Activated CD8-positive, alpha-beta memory T cell treated with anti-CD3 and anti-CD28 coated beads for 36 hours (primary cell): ENCODE measurements around the gene RAB30. TPM values are rescaled to one million over a fixed set of nuclear protein-coding genes. Genes with fewer than 3 reads are reported as not detected.

Source experiments
- CTCF ChIA-PET: fragments of 350-600 bp; sonication (Branson Sonifier 250); formaldehyde crosslinking; loops from one replicate; lab custom pipeline; 2021; ENCODE audit warnings: antibody characterized with exemption; lab: Charles Lee
- POLR2A ChIA-PET: fragments of 350-600 bp; sonication (Branson Sonifier 250); formaldehyde crosslinking; loops from one replicate; lab custom pipeline; 2021; ENCODE audit warnings: antibody characterized with exemption; lab: Charles Lee
- total RNA-seq, 2 experiments: library from RNA; stranded (reverse); gene quantifications; one replicate each; pipeline ENCODE4 v1.2.3, GENCODE V29; 2021

The RAB30 gene
- total RNA-seq, 2 experiments from 2014 or later, result 12.9 to 14.3 TPM

DNA sequence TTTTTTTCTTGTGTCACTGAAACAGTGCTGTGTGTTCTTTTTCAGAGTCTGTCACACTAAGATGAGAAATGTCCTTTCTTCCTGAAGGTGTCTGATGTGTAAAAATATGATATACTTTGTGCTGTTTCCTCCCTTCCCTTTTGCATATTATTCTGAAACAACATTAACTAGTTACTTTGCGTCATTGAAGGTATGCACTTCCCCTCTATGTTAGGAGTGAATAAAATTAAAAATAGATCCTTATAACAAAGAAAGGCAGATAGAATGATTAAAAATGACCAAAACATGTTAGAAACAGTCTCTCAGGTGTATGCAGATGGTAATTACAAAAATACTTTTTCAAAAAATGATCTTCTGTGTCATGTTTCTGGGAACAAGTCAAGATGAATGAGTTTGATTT lies 1.6 kb upstream of the RAB30 start:
- CTCF ChIA-PET, result no interaction called here
- POLR2A ChIA-PET, result interaction anchor here (0.6 to 1.2 kb wide), 2 partner anchors 83 to 172 kb away, joined by 3 to 5 read pairs; partner anchors contain the start of gene DDIAS

- ChIA-PET POLR2A (interaction anchor here (0.8 to 2.2 kb wide), 3 partner anchors 9 to 84 kb away, joined by 4 to 35 read pairs (median 5); partner anchors contain the start of gene PCF11), CTCF (interaction anchor here (1.5 kb wide), 1 partner anchor 66 kb away, joined by 3 read pairs; no protein-coding TSS in a partner anchor)
Observed at GRCh38 chr11:83072350-83073242, 899 bp upstream of the RAB30 start.

- ChIA-PET CTCF (interaction anchor here (0.8 to 1.5 kb wide), 4 partner anchors 8 to 216 kb away, joined by 3 to 5 read pairs (median 4); no protein-coding TSS in a partner anchor), POLR2A (interaction anchor here (0.8 to 2.2 kb wide), 5 partner anchors 14 to 749 kb away, joined by 3 to 35 read pairs (median 3); partner anchors contain the start of genes DDIAS and PCF11)
Observed at GRCh38 chr11:83070731-83071566, 748 bp downstream of the RAB30 start.

- CTCF ChIA-PET, result interaction anchor here (0.7 to 0.8 kb wide), 2 partner anchors 9 to 63 kb away, joined by 3 read pairs; no protein-coding TSS in a partner anchor
- POLR2A ChIA-PET, result no interaction called here
Observed at GRCh38 chr11:83070044-83070701, 1.5 kb downstream of the RAB30 start.

DNA sequence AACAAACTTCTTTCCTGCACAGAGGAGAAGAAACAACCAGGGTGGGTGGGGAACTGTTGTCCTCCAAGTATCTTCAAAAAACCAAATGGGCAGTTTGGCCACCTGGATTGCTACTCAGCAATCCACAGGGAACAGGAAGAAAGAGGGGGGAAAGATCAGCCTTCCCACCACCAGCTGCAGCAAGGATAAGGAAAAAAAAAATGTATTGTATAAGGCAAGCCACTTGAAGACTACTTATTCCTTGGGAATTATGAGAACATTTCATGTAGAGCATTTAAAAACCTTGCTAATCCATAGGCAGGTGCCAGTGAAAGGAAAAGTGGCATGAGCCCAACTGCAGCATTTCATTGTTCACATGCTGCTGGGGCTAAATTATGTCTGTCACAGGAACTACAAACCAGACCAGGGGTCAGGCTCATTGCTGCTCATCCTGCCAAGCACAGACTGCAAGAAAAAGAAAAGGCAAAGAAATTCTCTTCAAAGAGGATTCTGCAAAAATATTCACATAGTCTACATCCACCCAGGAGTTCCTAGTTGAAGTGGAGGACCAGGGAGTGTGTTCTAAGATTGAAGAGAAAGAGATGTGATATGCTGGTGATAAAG lies 2.2 kb downstream of the RAB30 start:
- CTCF ChIA-PET, result interaction anchor here (0.7 to 0.8 kb wide), 2 partner anchors 8 to 62 kb away, joined by 3 read pairs; no protein-coding TSS in a partner anchor
- POLR2A ChIA-PET, result no interaction called here

GRCh38 chr11:83068568-83068967 lies 3.1 kb downstream of the RAB30 start:
- POLR2A ChIA-PET, result no interaction called here
- CTCF ChIA-PET, result no interaction called here

GRCh38 chr11:83064011-83064410 lies 7.7 kb downstream of the RAB30 start:
- ChIA-PET POLR2A (interaction anchor here (0.5 to 1.0 kb wide), 2 partner anchors 74 to 84 kb away, joined by 3 read pairs; no protein-coding TSS in a partner anchor), CTCF (interaction anchor here (0.7 kb wide), 1 partner anchor 10 kb away, joined by 3 read pairs; no protein-coding TSS in a partner anchor)

GRCh38 chr11:83063073-83063754 lies 8.5 kb downstream of the RAB30 start:
- POLR2A ChIA-PET, result interaction anchor here (0.6 to 1.4 kb wide), 5 partner anchors 9 to 94 kb away, joined by 3 to 12 read pairs (median 4); partner anchors contain the start of gene PCF11
- CTCF ChIA-PET, result interaction anchor here (0.6 to 1.8 kb wide), 6 partner anchors 8 to 137 kb away, joined by 3 to 6 read pairs (median 4); partner anchors contain the start of genes PCF11 and RAB30

DNA sequence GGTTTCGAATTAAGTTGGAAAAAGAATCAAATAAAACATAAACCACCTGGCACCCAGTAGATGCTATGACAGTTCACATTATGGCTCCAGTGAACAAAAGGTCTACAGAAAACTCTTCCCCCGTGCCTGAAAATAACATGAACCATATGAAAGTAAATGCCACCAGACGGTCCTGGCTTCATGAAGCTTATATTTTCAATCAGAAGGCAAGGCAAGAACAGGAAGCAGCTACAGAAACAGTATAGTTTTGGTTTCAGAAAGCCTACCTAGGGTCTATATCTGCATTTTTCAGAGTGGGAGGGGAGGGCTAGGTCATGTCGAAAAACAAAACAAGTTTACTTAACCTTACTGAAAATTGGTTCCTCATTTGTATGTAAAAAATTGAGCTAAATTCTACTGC lies 9.8 kb downstream of the RAB30 start:
- POLR2A ChIA-PET, result interaction anchor here (0.6 kb wide), 1 partner anchor 53 kb away, joined by 8 read pairs; no protein-coding TSS in a partner anchor
- CTCF ChIA-PET, result interaction anchor here (0.9 to 1.8 kb wide), 2 partner anchors 8 to 10 kb away, joined by 3 to 5 read pairs; partner anchors contain the start of gene RAB30

DNA sequence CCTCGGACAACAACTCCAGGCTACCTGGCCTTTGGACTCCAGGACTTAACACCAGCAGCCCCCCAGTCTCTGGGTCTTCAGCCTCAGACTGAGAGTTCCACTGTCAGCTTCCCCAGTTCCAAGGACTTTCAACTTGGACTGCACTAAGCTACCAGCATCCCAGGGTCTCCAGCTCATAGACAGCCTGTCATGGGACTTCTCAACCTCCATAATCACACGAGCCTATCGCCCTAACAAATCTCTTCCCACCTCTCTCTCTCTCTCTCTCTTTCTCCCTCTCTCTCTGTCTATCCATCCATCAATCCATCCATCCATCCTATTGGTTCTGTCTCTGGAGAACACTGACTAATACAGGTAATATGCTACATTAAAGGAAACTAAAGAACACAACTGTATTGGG lies 10.7 kb downstream of the RAB30 start:
- POLR2A ChIA-PET, result no interaction called here

DNA sequence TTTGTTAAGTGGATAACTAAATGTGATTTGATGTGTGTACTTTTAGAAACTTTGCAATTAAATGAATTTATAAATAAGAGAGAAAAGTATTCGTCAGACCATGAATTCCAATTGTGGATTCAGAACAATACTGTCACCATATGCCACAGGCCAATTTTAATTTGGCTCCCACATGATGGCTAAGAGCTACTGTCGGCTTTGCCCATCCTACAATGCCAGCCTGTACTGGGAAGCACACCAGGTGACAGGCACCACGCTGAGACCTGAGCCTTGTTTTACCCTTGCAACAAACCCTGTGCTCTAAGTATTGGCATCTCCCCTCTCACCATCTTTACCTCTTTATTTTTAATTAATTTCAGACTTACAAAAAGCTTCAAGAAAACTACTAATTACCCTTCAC lies 14.0 kb downstream of the RAB30 start:
- POLR2A ChIA-PET, result interaction anchor here (0.7 to 0.9 kb wide), 2 partner anchors 14 to 100 kb away, joined by 3 read pairs; partner anchors contain the start of gene RAB30
- CTCF ChIA-PET, result interaction anchor here (0.7 to 1.1 kb wide), 2 partner anchors 51 to 228 kb away, joined by 3 read pairs; no protein-coding TSS in a partner anchor

More for the DNA sequence above, 10.7 kb downstream of the RAB30 start:
- CTCF ChIA-PET, result interaction anchor here (1.2 kb wide), 1 partner anchor 107 kb away, joined by 3 read pairs; no protein-coding TSS in a partner anchor

DNA sequence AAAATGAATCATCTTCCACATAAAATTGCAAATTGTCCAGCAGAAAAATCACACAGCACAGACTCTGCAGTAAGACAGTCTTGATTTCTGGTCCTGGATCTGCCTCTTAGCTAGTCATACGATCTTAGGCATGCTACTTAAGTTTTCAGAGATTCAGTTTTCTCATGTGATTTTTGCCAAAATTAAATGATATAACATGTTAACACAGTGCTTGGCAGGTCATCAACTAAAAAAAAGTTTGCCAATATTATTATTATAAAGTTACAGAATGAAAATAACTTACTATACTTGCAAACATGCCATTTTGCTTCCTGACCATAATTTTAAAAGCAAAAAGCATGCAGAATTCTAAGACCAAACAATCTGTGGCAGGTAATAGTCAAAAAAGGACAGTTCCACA lies 15.1 kb downstream of the RAB30 start:
- ChIA-PET CTCF (interaction anchor here (1.1 kb wide), 1 partner anchor 50 kb away, joined by 3 read pairs; no protein-coding TSS in a partner anchor), POLR2A (interaction anchor here (0.7 kb wide), 1 partner anchor 76 kb away, joined by 4 read pairs; no protein-coding TSS in a partner anchor)

- POLR2A ChIA-PET, result no interaction called here
- CTCF ChIA-PET, result no interaction called here
Observed at GRCh38 chr11:83056204-83056603, 15.5 kb downstream of the RAB30 start.

DNA sequence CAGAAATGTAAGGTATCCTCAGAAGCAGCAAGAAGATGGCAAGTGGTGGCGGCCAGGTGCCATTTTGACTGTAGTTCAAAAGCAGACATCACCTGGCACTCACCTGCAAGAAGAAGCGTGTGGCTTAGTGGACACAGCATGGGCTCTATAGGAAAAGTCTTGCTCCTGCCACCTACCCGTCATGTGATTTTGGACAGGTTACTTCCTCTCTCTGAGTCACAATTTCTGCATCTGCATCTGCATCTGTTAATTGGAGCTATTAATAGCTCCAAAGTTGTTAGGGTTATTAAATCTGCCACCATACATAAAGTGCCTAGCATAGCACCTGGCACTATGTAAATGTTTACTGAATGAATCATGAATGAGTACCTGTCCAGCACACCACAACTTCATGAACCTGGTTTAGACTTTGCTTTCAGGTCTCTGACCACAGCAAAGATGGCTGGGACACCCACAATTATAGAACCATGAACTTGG lies 16.8 kb downstream of the RAB30 start:
- ChIA-PET CTCF (no interaction called here), POLR2A (no interaction called here)

- POLR2A ChIA-PET, result no interaction called here
- CTCF ChIA-PET, result no interaction called here
Observed at GRCh38 chr11:83054001-83054400, 17.7 kb downstream of the RAB30 start.

DNA sequence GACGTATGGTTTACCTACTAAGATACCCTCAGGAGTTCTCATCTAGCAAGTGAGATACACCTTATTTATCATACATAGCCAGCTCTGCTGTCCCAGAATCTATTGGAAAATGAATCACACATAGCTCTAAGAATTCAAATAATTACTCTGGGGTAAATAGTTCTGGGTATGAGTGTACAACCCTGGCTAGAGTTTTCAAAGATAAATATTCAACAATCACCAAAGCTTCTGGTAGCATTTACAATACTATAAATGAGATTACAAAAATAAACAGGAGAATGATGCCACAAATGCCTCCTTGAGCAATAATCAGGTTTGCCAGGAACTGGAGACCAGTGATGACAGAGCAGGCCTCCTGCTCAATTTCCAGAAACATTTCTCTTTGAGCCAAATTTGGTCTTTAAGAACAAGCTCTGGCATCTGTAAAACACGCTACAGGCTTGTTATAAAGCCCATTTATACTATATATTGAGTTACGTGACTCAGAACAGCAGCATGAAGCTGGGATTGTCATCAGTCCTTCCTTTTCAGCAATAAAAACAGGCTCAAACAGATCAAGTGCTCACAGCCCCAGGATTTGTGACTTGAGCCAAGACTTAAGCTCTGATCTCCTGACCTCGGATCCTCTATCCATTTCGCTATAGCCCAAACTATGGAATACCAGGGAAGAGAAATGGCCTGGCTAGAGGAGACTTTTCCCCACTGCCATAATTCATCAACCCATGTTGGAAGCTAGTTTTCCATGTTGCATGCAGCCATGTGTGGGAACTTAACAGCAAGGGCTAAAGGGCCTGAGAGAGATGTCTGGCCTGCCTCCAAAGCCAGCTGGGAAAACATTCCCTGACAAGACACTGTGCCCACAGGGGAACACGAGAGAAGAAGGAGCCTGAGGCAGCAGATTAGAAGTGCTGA lies 19.7 kb downstream of the RAB30 start:
- ChIA-PET CTCF (no interaction called here), POLR2A (no interaction called here)
